Gastrocnemius medialis (tissue), 4 donors: ENCODE results near the gene PIP5KL1.

ENCODE experiments used
- POLR2A ChIP-seq, 2 donors: fragments of 450-650 bp; IDR thresholded peaks; one replicate each; pipeline ENCODE4 v1.6.1; 2017; ENCODE audit warnings: antibody characterized with exemption in 2 of 2, mild to moderate bottlenecking in 2 of 2, moderate library complexity in 2 of 2
- TF ChIP-seq, protein P1 (sequence below), 5 experiments: fragments of 450-650 bp in 3 of 5; fragments of 200-600 bp in 2 of 5; sonication (generic) in 2 of 5; IDR thresholded peaks in 4 of 5; conservative IDR thresholded peaks in 1 of 5; 1 replicate in 4 of 5; 2 replicates in 1 of 5; pipeline ENCODE4 v1.5.1; 2016 to 2019; ENCODE audit warnings: antibody characterized with exemption in 5 of 5, mild to moderate bottlenecking in 3 of 5, moderate library complexity in 3 of 5

DNA sequence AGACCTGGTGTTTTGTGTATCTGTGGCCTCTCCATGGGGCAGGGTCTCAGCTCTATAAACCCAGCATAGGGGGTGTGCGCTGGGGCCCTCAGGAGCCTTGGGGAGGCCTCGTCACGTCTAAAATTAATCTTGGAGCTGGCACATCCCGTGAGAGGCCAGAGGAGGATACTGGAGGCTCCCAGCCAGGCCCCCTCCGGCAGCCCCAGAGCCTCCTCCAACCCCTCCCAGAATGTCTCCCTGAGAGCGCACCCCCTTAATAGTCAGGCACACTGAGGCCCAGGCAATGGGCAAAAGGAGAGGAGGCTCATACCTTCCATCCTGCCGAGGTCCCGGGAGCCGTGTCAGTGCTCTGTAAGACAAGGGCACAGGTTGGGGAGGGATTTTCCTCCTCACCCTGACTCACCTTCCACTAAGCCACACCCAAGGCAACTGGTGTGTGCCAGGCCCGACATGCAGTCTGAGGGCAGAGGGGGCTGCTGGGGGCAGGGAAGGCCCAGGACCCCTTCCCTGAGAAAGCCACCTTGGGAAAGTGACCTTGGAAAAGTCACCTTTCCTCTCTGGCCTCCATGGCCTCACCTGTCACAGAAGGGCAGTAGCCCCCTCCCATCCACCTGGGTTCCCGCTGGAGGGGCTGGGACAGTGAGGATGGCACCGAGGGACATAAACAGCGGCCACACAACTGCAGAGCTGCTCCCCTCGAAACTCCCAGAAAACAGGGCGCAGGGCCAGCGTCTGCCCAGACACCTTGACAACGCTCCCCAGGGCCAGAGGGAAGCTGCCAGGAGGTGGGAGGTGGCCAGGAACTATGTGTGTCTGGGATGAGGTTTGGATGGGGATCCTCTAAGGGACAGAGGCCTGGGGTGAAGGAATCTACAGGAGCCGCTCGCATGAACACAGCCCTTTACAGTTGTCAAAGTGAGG, 56.0 kb downstream of the PIP5KL1 start:
- TF ChIP-seq POLR2A (IDR thresholded peaks at IDR 0.05): no peak
- TF ChIP-seq, protein P1, sequence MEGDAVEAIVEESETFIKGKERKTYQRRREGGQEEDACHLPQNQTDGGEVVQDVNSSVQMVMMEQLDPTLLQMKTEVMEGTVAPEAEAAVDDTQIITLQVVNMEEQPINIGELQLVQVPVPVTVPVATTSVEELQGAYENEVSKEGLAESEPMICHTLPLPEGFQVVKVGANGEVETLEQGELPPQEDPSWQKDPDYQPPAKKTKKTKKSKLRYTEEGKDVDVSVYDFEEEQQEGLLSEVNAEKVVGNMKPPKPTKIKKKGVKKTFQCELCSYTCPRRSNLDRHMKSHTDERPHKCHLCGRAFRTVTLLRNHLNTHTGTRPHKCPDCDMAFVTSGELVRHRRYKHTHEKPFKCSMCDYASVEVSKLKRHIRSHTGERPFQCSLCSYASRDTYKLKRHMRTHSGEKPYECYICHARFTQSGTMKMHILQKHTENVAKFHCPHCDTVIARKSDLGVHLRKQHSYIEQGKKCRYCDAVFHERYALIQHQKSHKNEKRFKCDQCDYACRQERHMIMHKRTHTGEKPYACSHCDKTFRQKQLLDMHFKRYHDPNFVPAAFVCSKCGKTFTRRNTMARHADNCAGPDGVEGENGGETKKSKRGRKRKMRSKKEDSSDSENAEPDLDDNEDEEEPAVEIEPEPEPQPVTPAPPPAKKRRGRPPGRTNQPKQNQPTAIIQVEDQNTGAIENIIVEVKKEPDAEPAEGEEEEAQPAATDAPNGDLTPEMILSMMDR (IDR thresholded peaks at IDR 0.05 in 4 of 5, conservative IDR thresholded peaks at IDR 0.05 in 1 of 5): no peak
